ENCODE measurements around the gene SAG.

DNA sequence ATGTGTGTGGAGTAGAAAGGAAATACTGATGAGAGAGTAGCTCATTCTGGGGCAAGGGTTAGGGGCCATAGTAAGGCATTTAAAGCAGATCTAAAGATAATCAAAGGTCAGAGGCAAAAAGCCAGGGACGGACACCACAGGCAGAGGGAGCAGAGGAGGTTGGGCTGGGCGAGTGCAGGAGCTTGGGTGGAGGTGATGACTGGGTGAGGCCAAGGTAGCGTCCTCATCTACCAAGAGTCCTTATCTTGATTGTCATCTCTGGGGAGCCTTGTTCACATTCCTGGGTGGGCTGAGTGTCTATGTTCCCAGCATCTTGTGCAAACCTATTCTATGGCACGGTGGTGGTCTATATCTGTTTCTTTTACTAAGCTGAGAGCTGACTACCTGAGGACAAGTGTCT, 26.1 kb upstream of the SAG start:
- TF ChIP-seq EZH2phosphoT487 (IDR thresholded peaks at IDR 0.05; ENCODE audit: unreplicated experiment): no peak
- TF ChIP-seq, protein P1, sequence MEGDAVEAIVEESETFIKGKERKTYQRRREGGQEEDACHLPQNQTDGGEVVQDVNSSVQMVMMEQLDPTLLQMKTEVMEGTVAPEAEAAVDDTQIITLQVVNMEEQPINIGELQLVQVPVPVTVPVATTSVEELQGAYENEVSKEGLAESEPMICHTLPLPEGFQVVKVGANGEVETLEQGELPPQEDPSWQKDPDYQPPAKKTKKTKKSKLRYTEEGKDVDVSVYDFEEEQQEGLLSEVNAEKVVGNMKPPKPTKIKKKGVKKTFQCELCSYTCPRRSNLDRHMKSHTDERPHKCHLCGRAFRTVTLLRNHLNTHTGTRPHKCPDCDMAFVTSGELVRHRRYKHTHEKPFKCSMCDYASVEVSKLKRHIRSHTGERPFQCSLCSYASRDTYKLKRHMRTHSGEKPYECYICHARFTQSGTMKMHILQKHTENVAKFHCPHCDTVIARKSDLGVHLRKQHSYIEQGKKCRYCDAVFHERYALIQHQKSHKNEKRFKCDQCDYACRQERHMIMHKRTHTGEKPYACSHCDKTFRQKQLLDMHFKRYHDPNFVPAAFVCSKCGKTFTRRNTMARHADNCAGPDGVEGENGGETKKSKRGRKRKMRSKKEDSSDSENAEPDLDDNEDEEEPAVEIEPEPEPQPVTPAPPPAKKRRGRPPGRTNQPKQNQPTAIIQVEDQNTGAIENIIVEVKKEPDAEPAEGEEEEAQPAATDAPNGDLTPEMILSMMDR (conservative IDR thresholded peaks at IDR 0.05; ENCODE audit: low read depth in 2 of 2): no peak
- no peak for TF ChIP-seq POLR2AphosphoS5 (IDR thresholded peaks at IDR 0.05; ENCODE audit: low read depth)
- TF ChIP-seq, protein P2, sequence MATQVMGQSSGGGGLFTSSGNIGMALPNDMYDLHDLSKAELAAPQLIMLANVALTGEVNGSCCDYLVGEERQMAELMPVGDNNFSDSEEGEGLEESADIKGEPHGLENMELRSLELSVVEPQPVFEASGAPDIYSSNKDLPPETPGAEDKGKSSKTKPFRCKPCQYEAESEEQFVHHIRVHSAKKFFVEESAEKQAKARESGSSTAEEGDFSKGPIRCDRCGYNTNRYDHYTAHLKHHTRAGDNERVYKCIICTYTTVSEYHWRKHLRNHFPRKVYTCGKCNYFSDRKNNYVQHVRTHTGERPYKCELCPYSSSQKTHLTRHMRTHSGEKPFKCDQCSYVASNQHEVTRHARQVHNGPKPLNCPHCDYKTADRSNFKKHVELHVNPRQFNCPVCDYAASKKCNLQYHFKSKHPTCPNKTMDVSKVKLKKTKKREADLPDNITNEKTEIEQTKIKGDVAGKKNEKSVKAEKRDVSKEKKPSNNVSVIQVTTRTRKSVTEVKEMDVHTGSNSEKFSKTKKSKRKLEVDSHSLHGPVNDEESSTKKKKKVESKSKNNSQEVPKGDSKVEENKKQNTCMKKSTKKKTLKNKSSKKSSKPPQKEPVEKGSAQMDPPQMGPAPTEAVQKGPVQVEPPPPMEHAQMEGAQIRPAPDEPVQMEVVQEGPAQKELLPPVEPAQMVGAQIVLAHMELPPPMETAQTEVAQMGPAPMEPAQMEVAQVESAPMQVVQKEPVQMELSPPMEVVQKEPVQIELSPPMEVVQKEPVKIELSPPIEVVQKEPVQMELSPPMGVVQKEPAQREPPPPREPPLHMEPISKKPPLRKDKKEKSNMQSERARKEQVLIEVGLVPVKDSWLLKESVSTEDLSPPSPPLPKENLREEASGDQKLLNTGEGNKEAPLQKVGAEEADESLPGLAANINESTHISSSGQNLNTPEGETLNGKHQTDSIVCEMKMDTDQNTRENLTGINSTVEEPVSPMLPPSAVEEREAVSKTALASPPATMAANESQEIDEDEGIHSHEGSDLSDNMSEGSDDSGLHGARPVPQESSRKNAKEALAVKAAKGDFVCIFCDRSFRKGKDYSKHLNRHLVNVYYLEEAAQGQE (IDR thresholded peaks at IDR 0.05; ENCODE audit: unreplicated experiment): no peak
- no peak for TF ChIP-seq EZH2 (IDR thresholded peaks at IDR 0.05; ENCODE audit: low read depth, unreplicated experiment)
- no peak for TF ChIP-seq JUNB (IDR thresholded peaks at IDR 0.05; ENCODE audit: unreplicated experiment)
- no peak for TF ChIP-seq CREB1 (CRISPR knock-in tag; IDR thresholded peaks at IDR 0.05; ENCODE audit: low read depth)
